ENCODE results near the gene ZNF362. TPM values are rescaled to one million over a fixed set of nuclear protein-coding genes. Genes with fewer than 3 reads are reported as not detected.
A peak's percentile ranks its signal among the peaks of the same experiment; 100 is the strongest.

ZNF362 gene
- total RNA-seq, 1 donor from 2014 or later, result 69.8 TPM

DNA sequence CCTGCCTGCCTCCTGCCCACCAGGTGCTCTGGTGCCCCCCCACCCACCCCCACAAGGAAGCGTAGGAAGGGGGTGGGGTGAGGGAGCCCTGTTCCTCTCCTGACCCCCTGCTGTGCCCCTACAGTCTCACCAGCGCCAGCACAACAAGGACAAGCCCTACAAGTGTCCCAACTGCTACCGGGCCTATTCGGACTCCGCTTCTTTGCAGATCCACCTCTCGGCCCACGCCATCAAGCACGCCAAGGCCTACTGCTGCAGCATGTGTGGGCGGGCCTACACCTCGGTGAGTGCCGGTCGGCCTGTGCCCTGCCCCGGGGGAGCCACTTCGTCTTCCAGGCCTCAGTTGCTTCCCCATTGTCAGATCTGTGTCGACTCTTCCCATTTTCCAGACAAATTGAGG, 38.7 kb downstream of the ZNF362 start:
- no peak for TF ChIP-seq CTCF (IDR thresholded peaks at IDR 0.05; ENCODE audit: partially characterized antibody, unreplicated experiment)
- Mint-ChIP-seq H3K27ac (ENCODE audit: unreplicated experiment) (no peak overlapping the region), H3K27me3 (ENCODE audit: unreplicated experiment) (peaks cover 12% of the 10 kb centered on the region), H3K9me3 (ENCODE audit: unreplicated experiment) (peaks cover 2% of the 10 kb centered on the region), H3K4me3 (ENCODE audit: unreplicated experiment) (no peak overlapping the region), H3K4me1 (ENCODE audit: low read depth, unreplicated experiment) (peaks cover 5% of the 10 kb centered on the region), H3K36me3 (ENCODE audit: unreplicated experiment) (peaks cover 9% of the 10 kb centered on the region)
- no peak for DNase-seq

GRCh38 chr1:33295450-33296081, 39.3 kb downstream of the ZNF362 start:
- Mint-ChIP-seq H3K4me1 (ENCODE audit: low read depth, unreplicated experiment) (peaks cover 8% of the 10 kb centered on the region), H3K27ac (ENCODE audit: unreplicated experiment) (no peak overlapping the region), H3K27me3 (ENCODE audit: unreplicated experiment) (peaks cover 12% of the 10 kb centered on the region), H3K4me3 (ENCODE audit: unreplicated experiment) (no peak overlapping the region), H3K36me3 (ENCODE audit: unreplicated experiment) (peaks cover 9% of the 10 kb centered on the region), H3K9me3 (ENCODE audit: unreplicated experiment) (peaks cover 2% of the 10 kb centered on the region)
- peak; percentile 99 for TF ChIP-seq CTCF (IDR thresholded peaks at IDR 0.05; ENCODE audit: partially characterized antibody, unreplicated experiment)
- peak; percentile 95 for DNase-seq

DNA sequence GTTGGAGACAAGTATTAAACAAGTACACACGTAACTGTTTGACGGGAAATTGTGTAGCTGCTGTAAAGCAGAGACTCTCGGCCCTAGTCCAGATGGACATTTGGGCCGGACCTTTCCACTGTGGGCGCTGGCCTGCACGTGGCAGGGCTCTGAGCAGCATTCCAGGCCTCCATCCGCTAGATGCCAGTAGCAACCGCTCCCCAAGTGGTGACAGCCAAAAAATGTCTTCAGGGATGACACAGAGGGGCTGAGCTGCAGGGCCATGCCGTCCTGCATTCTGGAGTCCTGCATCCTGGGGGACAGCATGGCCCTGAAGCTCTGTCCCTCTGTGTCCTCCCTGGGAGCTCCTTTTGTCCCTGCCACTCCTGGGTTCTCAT, 39.8 kb downstream of the ZNF362 start:
- Mint-ChIP-seq H3K4me1 (ENCODE audit: low read depth, unreplicated experiment) (peaks cover 8% of the 10 kb centered on the region), H3K4me3 (ENCODE audit: unreplicated experiment) (no peak overlapping the region), H3K36me3 (ENCODE audit: unreplicated experiment) (peaks cover 9% of the 10 kb centered on the region), H3K27ac (ENCODE audit: unreplicated experiment) (no peak overlapping the region), H3K27me3 (ENCODE audit: unreplicated experiment) (peaks cover 12% of the 10 kb centered on the region), H3K9me3 (ENCODE audit: unreplicated experiment) (peaks cover 2% of the 10 kb centered on the region)
- no peak for TF ChIP-seq CTCF (IDR thresholded peaks at IDR 0.05; ENCODE audit: partially characterized antibody, unreplicated experiment)
- DNase-seq, result no peak

GRCh38 chr1:33296824-33297223, 40.5 kb downstream of the ZNF362 start:
- Mint-ChIP-seq H3K9me3 (ENCODE audit: unreplicated experiment) (peaks cover 2% of the 10 kb centered on the region), H3K27me3 (ENCODE audit: unreplicated experiment) (peaks cover 12% of the 10 kb centered on the region), H3K4me1 (ENCODE audit: low read depth, unreplicated experiment) (peaks cover 8% of the 10 kb centered on the region), H3K36me3 (ENCODE audit: unreplicated experiment) (peaks cover 9% of the 10 kb centered on the region), H3K4me3 (ENCODE audit: unreplicated experiment) (no peak overlapping the region), H3K27ac (ENCODE audit: unreplicated experiment) (peak overlapping the region; percentile 46)
- DNase-seq, result no peak
- TF ChIP-seq CTCF (IDR thresholded peaks at IDR 0.05; ENCODE audit: partially characterized antibody, unreplicated experiment), result no peak

GRCh38 chr1:33297911-33298622, 41.8 kb downstream of the ZNF362 start:
- peaks cover 8% of the 10 kb centered on the region for H3K4me1 Mint-ChIP-seq (ENCODE audit: low read depth, unreplicated experiment)
- peaks cover 12% of the 10 kb centered on the region for H3K27me3 Mint-ChIP-seq (ENCODE audit: unreplicated experiment)
- peaks cover 2% of the 10 kb centered on the region for H3K9me3 Mint-ChIP-seq (ENCODE audit: unreplicated experiment)
- H3K36me3 Mint-ChIP-seq (ENCODE audit: unreplicated experiment), result peaks cover 5% of the 10 kb centered on the region
- no peak overlapping the region for H3K27ac Mint-ChIP-seq (ENCODE audit: unreplicated experiment)
- TF ChIP-seq CTCF (IDR thresholded peaks at IDR 0.05; ENCODE audit: partially characterized antibody, unreplicated experiment), result no peak
- no peak overlapping the region for H3K4me3 Mint-ChIP-seq (ENCODE audit: unreplicated experiment)
- DNase-seq, result no peak

All from glutamatergic neuron (in vitro differentiated cells).